ENCODE measurements around the gene ATP1A2.

Gene ATP1A2

GRCh38 chr1:160096274-160097116 lies 19.1 kb upstream of the ATP1A2 start:
- no peak for DNase-seq (ENCODE audit: extremely low read depth, low read depth)
- TF ChIP-seq, protein P1, sequence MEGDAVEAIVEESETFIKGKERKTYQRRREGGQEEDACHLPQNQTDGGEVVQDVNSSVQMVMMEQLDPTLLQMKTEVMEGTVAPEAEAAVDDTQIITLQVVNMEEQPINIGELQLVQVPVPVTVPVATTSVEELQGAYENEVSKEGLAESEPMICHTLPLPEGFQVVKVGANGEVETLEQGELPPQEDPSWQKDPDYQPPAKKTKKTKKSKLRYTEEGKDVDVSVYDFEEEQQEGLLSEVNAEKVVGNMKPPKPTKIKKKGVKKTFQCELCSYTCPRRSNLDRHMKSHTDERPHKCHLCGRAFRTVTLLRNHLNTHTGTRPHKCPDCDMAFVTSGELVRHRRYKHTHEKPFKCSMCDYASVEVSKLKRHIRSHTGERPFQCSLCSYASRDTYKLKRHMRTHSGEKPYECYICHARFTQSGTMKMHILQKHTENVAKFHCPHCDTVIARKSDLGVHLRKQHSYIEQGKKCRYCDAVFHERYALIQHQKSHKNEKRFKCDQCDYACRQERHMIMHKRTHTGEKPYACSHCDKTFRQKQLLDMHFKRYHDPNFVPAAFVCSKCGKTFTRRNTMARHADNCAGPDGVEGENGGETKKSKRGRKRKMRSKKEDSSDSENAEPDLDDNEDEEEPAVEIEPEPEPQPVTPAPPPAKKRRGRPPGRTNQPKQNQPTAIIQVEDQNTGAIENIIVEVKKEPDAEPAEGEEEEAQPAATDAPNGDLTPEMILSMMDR (IDR thresholded peaks at IDR 0.05; ENCODE audit: low read depth, low read length, missing control alignments) = no peak
- H3K4me3 ChIP-seq (replicated peaks; ENCODE audit: low read depth, low read length) = no peak overlapping the region

- H3K4me3 ChIP-seq (replicated peaks; ENCODE audit: low read depth, low read length) = peak overlapping the region; percentile 54
- TF ChIP-seq, protein P1 (IDR thresholded peaks at IDR 0.05; ENCODE audit: low read depth, low read length, missing control alignments) = no peak
- no peak for DNase-seq (ENCODE audit: extremely low read depth, low read depth)
These were observed 18.2 kb upstream of the ATP1A2 start for GRCh38 chr1:160097151-160097910.

- DNase-seq (ENCODE audit: extremely low read depth, low read depth) = no peak
- TF ChIP-seq, protein P1 (IDR thresholded peaks at IDR 0.05; ENCODE audit: low read depth, low read length, missing control alignments) = no peak
- peak within 1 kb of the TSS; percentile 54 for H3K4me3 ChIP-seq (replicated peaks; ENCODE audit: low read depth, low read length)
These were observed 17.4 kb upstream of the ATP1A2 start, which contains the start of gene IGSF8 for GRCh38 chr1:160097911-160098851. Gene IGSF8 (minus strand): TSS chr1:160098619. CDS start chr1:160098472, 147 bp downstream.

DNA sequence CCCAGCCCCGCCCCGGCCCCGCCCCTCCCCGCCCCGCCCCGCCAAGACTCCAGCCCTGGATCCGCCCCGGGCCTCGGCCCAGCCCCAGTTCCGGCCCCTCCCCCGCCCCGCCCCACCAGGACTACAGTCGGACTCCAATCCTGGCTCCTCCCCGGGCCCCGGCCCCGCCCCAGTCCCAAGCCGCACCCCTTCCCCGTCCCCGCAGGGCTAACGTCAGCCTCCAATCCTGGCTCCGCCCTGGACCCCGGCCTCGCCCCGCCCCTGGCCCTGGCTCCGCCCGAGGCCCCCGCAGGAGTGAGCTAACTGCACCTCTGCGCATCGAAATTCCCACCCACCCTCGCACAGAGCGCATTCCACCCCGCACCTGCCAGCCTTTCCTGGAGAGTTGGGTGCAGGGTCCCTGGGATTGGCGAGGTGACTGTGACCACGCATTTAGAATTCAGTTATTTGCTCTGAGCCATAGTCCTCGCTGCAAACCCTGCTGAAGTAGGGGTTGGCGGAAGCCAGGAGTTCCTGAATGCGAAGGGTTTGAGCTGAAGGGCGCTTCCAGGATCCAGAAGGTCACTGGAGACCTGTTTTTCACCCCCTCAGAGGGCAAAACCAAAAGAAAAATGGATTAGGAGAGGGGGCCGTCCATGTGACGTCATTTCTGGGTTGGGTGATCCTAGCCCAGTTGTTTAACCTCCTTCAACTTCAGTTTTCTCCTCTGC lies 16.6 kb upstream of the ATP1A2 start:
- TF ChIP-seq, protein P1 (IDR thresholded peaks at IDR 0.05; ENCODE audit: low read depth, low read length, missing control alignments) = no peak
- H3K4me3 ChIP-seq (replicated peaks; ENCODE audit: low read depth, low read length) = peak overlapping the region; percentile 34
- peak; percentile 56 for DNase-seq (ENCODE audit: extremely low read depth, low read depth)

DNA sequence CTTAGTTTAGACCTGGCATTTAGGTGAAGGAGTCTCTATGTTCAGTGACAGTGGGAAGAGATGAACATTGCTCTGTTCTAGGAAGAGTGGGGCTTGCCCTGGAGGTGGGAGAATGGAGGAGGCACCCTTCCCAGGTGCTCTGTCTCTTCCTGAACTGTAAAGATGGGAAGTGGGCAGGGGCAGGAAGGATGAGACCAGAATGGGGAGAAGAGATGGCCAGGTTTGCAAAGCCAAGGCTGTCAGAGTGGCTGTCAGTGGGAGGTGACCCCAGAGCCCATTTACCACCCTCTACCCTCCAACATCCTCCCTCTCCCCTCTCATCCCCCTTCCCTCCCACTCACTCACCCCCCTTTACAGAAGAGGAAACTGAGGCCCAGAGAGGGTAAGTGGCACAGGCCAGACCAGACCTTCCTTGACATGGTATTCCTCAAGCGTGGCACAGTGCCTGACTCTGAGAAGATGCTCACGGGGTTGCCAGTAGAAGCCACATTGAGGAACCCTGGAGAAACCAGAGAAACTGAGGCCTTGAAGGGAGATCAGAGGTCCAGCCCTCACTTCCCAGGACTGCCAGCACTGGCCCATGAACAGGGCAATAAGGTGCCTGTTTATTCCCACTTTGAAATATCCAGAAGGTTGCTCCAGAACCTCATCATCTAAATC lies 15.7 kb upstream of the ATP1A2 start:
- H3K4me3 ChIP-seq (replicated peaks; ENCODE audit: low read depth, low read length) = no peak overlapping the region
- TF ChIP-seq, protein P1 (IDR thresholded peaks at IDR 0.05; ENCODE audit: low read depth, low read length, missing control alignments) = no peak

More for the DNA sequence above, 15.7 kb upstream of the ATP1A2 start:
- DNase-seq (ENCODE audit: extremely low read depth, low read depth) = no peak

All from HFF-Myc (cell line).